Activated T-cell treated with anti-CD3 and anti-CD28 coated beads, Interleukin-2, amount 50 U/mL, for 4 hours (primary cell): ENCODE data around the gene ZBTB25. TPM values are rescaled to one million over a fixed set of nuclear protein-coding genes. Genes with fewer than 3 reads are reported as not detected.

ENCODE experiments used
- ATAC-seq, 2 donors: fragments of 200-7000 bp; cut with Tn5 transposase; one replicate each; pipeline ENCODE4 v1.10.0; 2021
- DNase-seq: peaks from one replicate; pipeline ENCODE4 v3.0.0-alpha.2; 2020
- H3K27me3 Mint-ChIP-seq: one replicate; pipeline ENCODE4 v1.8.0; 2021; ENCODE audit warnings: low read depth, mixed read lengths
- H3K36me3 Mint-ChIP-seq: one replicate; pipeline ENCODE4 v1.8.0; 2022; ENCODE audit warnings: mixed read lengths; ENCODE audit not compliant: insufficient read depth
- H3K4me1 Mint-ChIP-seq: one replicate; pipeline ENCODE4 v1.8.0; 2021; ENCODE audit warnings: low read depth, mixed read lengths
- H3K4me3 Mint-ChIP-seq: one replicate; pipeline ENCODE4 v1.8.0; 2021; ENCODE audit warnings: mild to moderate bottlenecking, moderate library complexity, mixed read lengths
- H3K9me3 Mint-ChIP-seq: one replicate; pipeline ENCODE4 v1.8.0; 2021; ENCODE audit warnings: mixed read lengths
- total RNA-seq, 3 donors: library from RNA; stranded (reverse); gene quantifications; one replicate each; pipeline ENCODE4 v1.2.1, GENCODE V29; 2021

ZBTB25 gene
- total RNA-seq, 3 donors from 2014 or later, result 12.8 to 13.5 (median 13.1) TPM

- no peaks in the 10 kb centered on the region for H3K27me3 Mint-ChIP-seq
- H3K9me3 Mint-ChIP-seq, result no peaks in the 10 kb centered on the region
- ATAC-seq (no peak), DNase-seq (no peak)
- no peak overlapping the region for H3K4me3 Mint-ChIP-seq
- peaks cover 5% of the 10 kb centered on the region for H3K36me3 Mint-ChIP-seq
- peaks cover 14% of the 10 kb centered on the region for H3K4me1 Mint-ChIP-seq
Observed at GRCh38 chr14:64475585-64476273, 27.9 kb downstream of the ZBTB25 start.

- Mint-ChIP-seq H3K4me3 (no peak overlapping the region), H3K36me3 (peaks cover 5% of the 10 kb centered on the region), H3K9me3 (no peaks in the 10 kb centered on the region), H3K4me1 (peaks cover 14% of the 10 kb centered on the region), H3K27me3 (no peaks in the 10 kb centered on the region)
- peak in 1 of 2 donors; percentile 18 for ATAC-seq
- no peak for DNase-seq
Observed at GRCh38 chr14:64474698-64475097, 28.9 kb downstream of the ZBTB25 start.

- H3K9me3 Mint-ChIP-seq, result no peaks in the 10 kb centered on the region
- ATAC-seq, result peak; percentile 37 to 41
- peaks cover 14% of the 10 kb centered on the region for H3K4me1 Mint-ChIP-seq
- H3K27me3 Mint-ChIP-seq, result no peaks in the 10 kb centered on the region
- DNase-seq, result no peak
- H3K4me3 Mint-ChIP-seq, result no peak overlapping the region
- H3K36me3 Mint-ChIP-seq, result peaks cover 5% of the 10 kb centered on the region
Observed at GRCh38 chr14:64474041-64474440, 29.6 kb downstream of the ZBTB25 start.

GRCh38 chr14:64468451-64468850 lies 35.2 kb downstream of the ZBTB25 start:
- Mint-ChIP-seq H3K36me3 (peaks cover 9% of the 10 kb centered on the region), H3K4me3 (no peak overlapping the region), H3K4me1 (peaks cover 31% of the 10 kb centered on the region), H3K27me3 (no peaks in the 10 kb centered on the region), H3K9me3 (no peaks in the 10 kb centered on the region)
- DNase-seq, result no peak
- no peak for ATAC-seq

- H3K36me3 Mint-ChIP-seq, result peaks cover 8% of the 10 kb centered on the region
- H3K27me3 Mint-ChIP-seq, result no peaks in the 10 kb centered on the region
- DNase-seq, result no peak
- H3K9me3 Mint-ChIP-seq, result no peaks in the 10 kb centered on the region
- H3K4me1 Mint-ChIP-seq, result peaks cover 29% of the 10 kb centered on the region
- no peak for ATAC-seq
- H3K4me3 Mint-ChIP-seq, result no peak overlapping the region
Observed at GRCh38 chr14:64467566-64467965, 36.1 kb downstream of the ZBTB25 start.

- Mint-ChIP-seq H3K4me3 (no peak overlapping the region), H3K36me3 (peaks cover 8% of the 10 kb centered on the region), H3K4me1 (peaks cover 29% of the 10 kb centered on the region), H3K9me3 (no peaks in the 10 kb centered on the region), H3K27me3 (no peaks in the 10 kb centered on the region)
- ATAC-seq, result no peak
- no peak for DNase-seq
Observed at GRCh38 chr14:64467101-64467500, 36.5 kb downstream of the ZBTB25 start.

- H3K4me3 Mint-ChIP-seq, result peak overlapping the region; percentile 80
- peaks cover 27% of the 10 kb centered on the region for H3K4me1 Mint-ChIP-seq
- no peaks in the 10 kb centered on the region for H3K9me3 Mint-ChIP-seq
- no peaks in the 10 kb centered on the region for H3K27me3 Mint-ChIP-seq
- peaks cover 4% of the 10 kb centered on the region for H3K36me3 Mint-ChIP-seq
- DNase-seq (no peak), ATAC-seq (peak in 1 of 2 donors; percentile 20)
Observed at GRCh38 chr14:64465831-64466554, 37.6 kb downstream of the ZBTB25 start.

GRCh38 chr14:64465191-64465822 lies 38.3 kb downstream of the ZBTB25 start, which contains the start of gene AKAP5:
TSS of gene AKAP5 (plus strand) at chr14:64465499. CDS start at chr14:64468395, 2,896 bp downstream.
- ATAC-seq (peak; percentile 91 to 93), DNase-seq (peak; percentile 49)
- H3K4me1 Mint-ChIP-seq, result peaks cover 27% of the 10 kb centered on the region
- H3K4me3 Mint-ChIP-seq, result peak within 1 kb of the TSS; percentile 86
- no peaks in the 10 kb centered on the region for H3K27me3 Mint-ChIP-seq
- H3K36me3 Mint-ChIP-seq, result peaks cover 5% of the 10 kb centered on the region
- no peaks in the 10 kb centered on the region for H3K9me3 Mint-ChIP-seq

- Mint-ChIP-seq H3K4me1 (peaks cover 33% of the 10 kb centered on the region), H3K4me3 (peak overlapping the region; percentile 86), H3K36me3 (peaks cover 12% of the 10 kb centered on the region), H3K27me3 (no peaks in the 10 kb centered on the region), H3K9me3 (no peaks in the 10 kb centered on the region)
- ATAC-seq (peak in 1 of 2 donors; percentile 25), DNase-seq (no peak)
Observed at GRCh38 chr14:64464651-64465050, 39.0 kb downstream of the ZBTB25 start.

GRCh38 chr14:64463873-64464272 lies 39.8 kb downstream of the ZBTB25 start:
- Mint-ChIP-seq H3K36me3 (peaks cover 15% of the 10 kb centered on the region), H3K4me1 (peaks cover 39% of the 10 kb centered on the region), H3K9me3 (no peaks in the 10 kb centered on the region), H3K4me3 (no peak overlapping the region), H3K27me3 (no peaks in the 10 kb centered on the region)
- no peak for ATAC-seq
- no peak for DNase-seq

GRCh38 chr14:64463195-64463594 lies 40.4 kb downstream of the ZBTB25 start:
- ATAC-seq, result no peak
- no peak overlapping the region for H3K4me3 Mint-ChIP-seq

GRCh38 chr14:64461221-64461620 lies 42.4 kb downstream of the ZBTB25 start:
- Mint-ChIP-seq H3K4me1 (peaks cover 22% of the 10 kb centered on the region), H3K9me3 (no peaks in the 10 kb centered on the region), H3K27me3 (no peaks in the 10 kb centered on the region), H3K36me3 (peaks cover 11% of the 10 kb centered on the region), H3K4me3 (no peak overlapping the region)
- ATAC-seq (no peak), DNase-seq (no peak)

More at GRCh38 chr14:64463195-64463594, 40.4 kb downstream of the ZBTB25 start:
- Mint-ChIP-seq H3K4me1 (peaks cover 33% of the 10 kb centered on the region), H3K36me3 (peaks cover 13% of the 10 kb centered on the region), H3K27me3 (no peaks in the 10 kb centered on the region), H3K9me3 (no peaks in the 10 kb centered on the region)
- no peak for DNase-seq

GRCh38 chr14:64459405-64460136 lies 44.1 kb downstream of the ZBTB25 start:
- Mint-ChIP-seq H3K4me1 (peaks cover 13% of the 10 kb centered on the region), H3K27me3 (no peaks in the 10 kb centered on the region), H3K36me3 (peaks cover 20% of the 10 kb centered on the region), H3K4me3 (no peak overlapping the region), H3K9me3 (no peaks in the 10 kb centered on the region)
- ATAC-seq, result no peak
- DNase-seq, result no peak

GRCh38 chr14:64454671-64455070 lies 49.0 kb downstream of the ZBTB25 start:
- no peak for DNase-seq
- Mint-ChIP-seq H3K36me3 (peaks cover 24% of the 10 kb centered on the region), H3K27me3 (no peaks in the 10 kb centered on the region), H3K4me3 (no peak overlapping the region), H3K4me1 (peaks cover 20% of the 10 kb centered on the region), H3K9me3 (no peaks in the 10 kb centered on the region)
- no peak for ATAC-seq
